Measurements from ENCODE around the gene CRADD.
A peak's percentile ranks its signal among the peaks of the same experiment; 100 is the strongest.

CRADD gene

DNA sequence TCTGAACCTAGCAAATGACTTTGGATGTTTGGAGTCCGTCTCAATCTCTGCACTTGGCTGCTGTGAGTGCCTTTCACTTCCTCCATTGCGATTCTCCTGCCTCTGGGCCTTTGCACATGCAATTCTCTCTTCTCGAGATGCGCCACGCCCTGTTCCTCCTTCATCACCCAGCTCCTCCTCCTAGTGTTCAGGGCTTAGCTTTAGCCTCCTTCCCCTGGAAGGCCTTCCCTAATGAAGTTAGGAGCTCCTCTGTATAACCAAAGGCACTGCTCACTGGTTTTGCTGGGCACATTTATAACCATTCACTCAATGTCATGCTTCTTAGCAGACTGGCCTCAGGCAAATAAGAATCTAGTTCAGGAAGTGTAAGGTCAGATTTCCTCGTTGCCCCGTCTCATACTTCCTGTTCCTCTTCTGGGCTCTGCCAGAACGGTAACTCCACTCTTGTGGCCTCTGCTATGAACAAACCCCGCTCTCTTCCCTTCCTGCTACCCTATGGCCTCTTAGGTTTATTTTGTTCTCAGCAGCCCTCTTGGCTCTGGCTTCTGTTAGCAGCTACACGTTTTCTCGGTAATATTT lies 171.4 kb downstream of the CRADD start:
- Histone ChIP-seq H3K27ac (0 out of 2 replicates have a peak overlapping the region, but pooled peaks have one; percentile 26), H3K36me3 (ENCODE audit: insufficient read depth, low read length) (no peaks in the 10 kb centered on the region), H3K4me3 (no peak overlapping the region), H3K9ac (ENCODE audit: insufficient read length) (no peak overlapping the region), H3K9me3 (ENCODE audit: low read depth, low read length) (no peaks in the 10 kb centered on the region)
- TF ChIP-seq POLR2AphosphoS5 (IDR thresholded peaks at IDR 0.05; ENCODE audit: borderline replicate concordance, low read depth, low read length), result no peak
- TF ChIP-seq FOXP2 (optimal IDR thresholded peaks at IDR 0.05; ENCODE audit: control extremely low read depth, extremely low read length, insufficient read depth), result no peak
- no peak for TF ChIP-seq EZH2 (IDR thresholded peaks at IDR 0.05)
- DNase-seq (ENCODE audit: low read depth, low spot score), result peak; percentile 28

DNA sequence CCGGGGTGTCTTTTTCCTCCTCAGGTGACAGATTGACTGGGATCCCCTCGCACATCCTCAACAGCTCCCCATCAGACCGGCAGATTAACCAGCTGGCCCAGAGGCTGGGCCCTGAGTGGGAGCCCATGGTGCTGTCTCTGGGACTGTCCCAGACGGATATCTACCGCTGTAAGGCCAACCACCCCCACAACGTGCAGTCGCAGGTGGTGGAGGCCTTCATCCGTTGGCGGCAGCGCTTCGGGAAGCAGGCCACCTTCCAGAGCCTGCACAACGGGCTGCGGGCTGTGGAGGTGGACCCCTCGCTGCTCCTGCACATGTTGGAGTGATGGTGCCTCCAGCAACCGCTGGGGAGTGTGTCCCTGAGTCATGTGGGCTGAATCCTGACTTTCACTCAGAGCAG lies 172.8 kb downstream of the CRADD start:
- no peak overlapping the region for H3K4me3 ChIP-seq
- no peaks in the 10 kb centered on the region for H3K9me3 ChIP-seq (ENCODE audit: low read depth, low read length)
- H3K36me3 ChIP-seq (ENCODE audit: insufficient read depth, low read length), result no peaks in the 10 kb centered on the region
- no peak overlapping the region for H3K9ac ChIP-seq (ENCODE audit: insufficient read length)
- H3K27ac ChIP-seq, result no peak overlapping the region
- TF ChIP-seq FOXP2 (optimal IDR thresholded peaks at IDR 0.05; ENCODE audit: control extremely low read depth, extremely low read length, insufficient read depth), result no peak
- no peak for TF ChIP-seq EZH2 (IDR thresholded peaks at IDR 0.05)
- no peak for TF ChIP-seq POLR2AphosphoS5 (IDR thresholded peaks at IDR 0.05; ENCODE audit: borderline replicate concordance, low read depth, low read length)
- DNase-seq (ENCODE audit: low read depth, low spot score), result no peak

DNA sequence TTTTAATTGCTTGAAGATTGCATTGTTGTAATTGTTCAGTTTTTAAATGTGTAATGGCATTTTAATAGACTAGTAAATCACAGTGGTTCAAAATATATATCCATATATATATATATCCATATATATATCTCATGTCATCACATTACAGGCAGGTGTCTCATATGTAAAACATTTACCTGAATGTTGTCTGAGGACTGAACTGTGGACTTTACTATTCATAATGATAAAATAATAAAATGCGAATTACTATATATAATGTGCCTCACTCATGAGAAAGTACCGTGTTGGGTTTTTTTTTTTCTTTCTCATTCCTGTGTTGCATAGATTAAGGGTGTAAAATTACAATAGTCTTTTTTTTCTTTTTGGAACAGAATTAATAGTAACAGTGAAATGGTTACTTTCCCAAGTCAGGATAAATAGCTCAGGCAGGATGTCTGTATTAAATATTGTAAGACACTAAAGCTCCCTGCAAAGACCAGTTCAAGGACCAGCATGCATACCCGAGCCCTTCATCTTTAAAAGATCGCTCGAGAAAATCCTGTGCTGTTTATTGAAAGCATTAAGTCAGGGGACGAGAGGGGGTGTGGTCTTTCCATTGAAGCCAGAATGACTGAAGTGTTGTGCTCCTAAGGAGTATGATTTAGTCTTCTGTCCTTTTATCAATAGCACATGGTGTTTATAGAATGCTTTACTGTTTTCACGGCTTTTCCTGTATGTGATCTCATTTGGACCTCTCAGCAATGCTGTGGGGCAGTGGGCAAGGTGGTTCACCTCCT lies 173.5 kb downstream of the CRADD start:
- Histone ChIP-seq H3K27ac (no peak overlapping the region), H3K9me3 (ENCODE audit: low read depth, low read length) (no peaks in the 10 kb centered on the region), H3K4me3 (no peak overlapping the region), H3K36me3 (ENCODE audit: insufficient read depth, low read length) (no peaks in the 10 kb centered on the region), H3K9ac (ENCODE audit: insufficient read length) (no peak overlapping the region)
- no peak for TF ChIP-seq POLR2AphosphoS5 (IDR thresholded peaks at IDR 0.05; ENCODE audit: borderline replicate concordance, low read depth, low read length)
- TF ChIP-seq FOXP2 (optimal IDR thresholded peaks at IDR 0.05; ENCODE audit: control extremely low read depth, extremely low read length, insufficient read depth), result no peak
- TF ChIP-seq EZH2 (IDR thresholded peaks at IDR 0.05), result no peak
- no peak for DNase-seq (ENCODE audit: low read depth, low spot score)

DNA sequence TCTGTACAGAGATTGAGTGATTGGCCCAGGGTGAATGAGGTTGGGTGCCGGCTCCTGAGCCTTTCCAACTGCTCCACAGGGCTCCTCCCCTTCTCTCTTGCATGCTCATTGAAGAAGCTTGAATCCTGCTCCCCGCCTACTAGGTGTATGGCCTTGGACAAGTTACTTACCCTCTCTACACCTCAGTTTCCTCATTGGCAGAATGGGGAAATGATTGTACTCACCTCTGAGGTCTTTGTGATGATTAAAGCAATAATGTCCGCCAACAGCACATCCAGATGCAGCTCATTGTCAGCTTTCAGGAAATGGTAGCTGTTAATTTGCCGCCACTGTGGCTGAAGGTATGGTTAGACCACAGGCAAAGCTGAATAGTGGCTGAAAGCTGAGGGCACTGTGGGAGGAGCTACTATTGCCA lies 174.1 kb downstream of the CRADD start:
- Histone ChIP-seq H3K9me3 (ENCODE audit: low read depth, low read length) (no peaks in the 10 kb centered on the region), H3K36me3 (ENCODE audit: insufficient read depth, low read length) (no peaks in the 10 kb centered on the region), H3K9ac (ENCODE audit: insufficient read length) (no peak overlapping the region), H3K4me3 (no peak overlapping the region), H3K27ac (no peak overlapping the region)
- no peak for DNase-seq (ENCODE audit: low read depth, low spot score)
- TF ChIP-seq FOXP2 (optimal IDR thresholded peaks at IDR 0.05; ENCODE audit: control extremely low read depth, extremely low read length, insufficient read depth) (no peak), POLR2AphosphoS5 (IDR thresholded peaks at IDR 0.05; ENCODE audit: borderline replicate concordance, low read depth, low read length) (no peak), EZH2 (IDR thresholded peaks at IDR 0.05) (no peak)

- Histone ChIP-seq H3K9ac (ENCODE audit: insufficient read length) (no peak overlapping the region), H3K9me3 (ENCODE audit: low read depth, low read length) (no peaks in the 10 kb centered on the region), H3K27ac (no peak overlapping the region), H3K36me3 (ENCODE audit: insufficient read depth, low read length) (no peaks in the 10 kb centered on the region), H3K4me3 (no peak overlapping the region)
- DNase-seq (ENCODE audit: low read depth, low spot score), result no peak
- TF ChIP-seq POLR2AphosphoS5 (IDR thresholded peaks at IDR 0.05; ENCODE audit: borderline replicate concordance, low read depth, low read length) (no peak), FOXP2 (optimal IDR thresholded peaks at IDR 0.05; ENCODE audit: control extremely low read depth, extremely low read length, insufficient read depth) (no peak)
These were observed 175.0 kb downstream of the CRADD start for GRCh38 chr12:93852173-93852591.

DNA sequence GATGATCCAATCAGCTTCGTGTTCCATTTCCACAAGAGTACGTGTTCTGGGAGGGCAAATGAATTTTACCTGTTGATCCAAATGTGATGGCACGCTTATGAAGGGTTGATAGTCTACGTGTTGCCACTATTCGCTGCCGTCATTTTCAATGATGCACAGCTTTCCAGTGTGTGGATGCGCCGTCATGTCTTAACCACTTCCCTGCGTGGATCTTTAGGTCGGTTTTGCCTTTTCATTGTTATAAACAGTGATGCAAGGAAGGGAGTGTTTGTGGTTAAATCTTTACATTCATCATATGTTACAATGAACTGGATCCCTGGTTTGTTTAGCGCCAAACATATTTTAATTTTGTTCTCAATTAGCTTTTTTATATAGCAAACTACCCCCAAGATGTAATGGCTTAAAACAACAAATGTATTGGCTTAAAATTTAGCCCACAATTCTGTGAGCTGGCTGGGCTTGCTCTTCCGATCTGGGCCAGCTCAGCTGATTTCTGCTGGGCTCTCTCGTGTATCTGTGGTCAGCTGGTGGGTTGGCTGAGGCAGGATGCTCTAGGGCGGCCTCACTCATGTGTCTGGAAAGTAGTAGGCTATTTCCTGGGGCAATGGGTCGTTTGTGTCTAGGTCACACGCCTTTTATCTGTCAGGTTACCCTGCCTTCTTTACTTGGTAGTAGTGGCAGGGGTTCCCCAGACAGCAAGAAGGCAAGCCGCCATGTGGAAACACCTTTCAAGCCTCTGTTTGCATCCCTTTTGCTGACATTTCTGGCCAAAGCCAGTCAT lies 176.7 kb downstream of the CRADD start:
- H3K9ac ChIP-seq (ENCODE audit: insufficient read length), result no peak overlapping the region
- TF ChIP-seq POLR2AphosphoS5 (IDR thresholded peaks at IDR 0.05; ENCODE audit: borderline replicate concordance, low read depth, low read length) (no peak), EZH2 (IDR thresholded peaks at IDR 0.05) (no peak), FOXP2 (optimal IDR thresholded peaks at IDR 0.05; ENCODE audit: control extremely low read depth, extremely low read length, insufficient read depth) (no peak)
- H3K27ac ChIP-seq, result no peak overlapping the region
- no peak overlapping the region for H3K4me3 ChIP-seq
- H3K9me3 ChIP-seq (ENCODE audit: low read depth, low read length), result no peaks in the 10 kb centered on the region
- no peaks in the 10 kb centered on the region for H3K36me3 ChIP-seq (ENCODE audit: insufficient read depth, low read length)
- DNase-seq (ENCODE audit: low read depth, low spot score), result no peak

GRCh38 chr12:93855261-93855660 lies 178.1 kb downstream of the CRADD start:
- H3K9ac ChIP-seq (ENCODE audit: insufficient read length), result no peak overlapping the region
- H3K27ac ChIP-seq, result no peak overlapping the region
- no peak overlapping the region for H3K4me3 ChIP-seq
- no peaks in the 10 kb centered on the region for H3K9me3 ChIP-seq (ENCODE audit: low read depth, low read length)
- TF ChIP-seq POLR2AphosphoS5 (IDR thresholded peaks at IDR 0.05; ENCODE audit: borderline replicate concordance, low read depth, low read length), result no peak
- no peak for TF ChIP-seq FOXP2 (optimal IDR thresholded peaks at IDR 0.05; ENCODE audit: control extremely low read depth, extremely low read length, insufficient read depth)
- TF ChIP-seq EZH2 (IDR thresholded peaks at IDR 0.05), result no peak
- no peak for DNase-seq (ENCODE audit: low read depth, low spot score)
- no peaks in the 10 kb centered on the region for H3K36me3 ChIP-seq (ENCODE audit: insufficient read depth, low read length)

DNA sequence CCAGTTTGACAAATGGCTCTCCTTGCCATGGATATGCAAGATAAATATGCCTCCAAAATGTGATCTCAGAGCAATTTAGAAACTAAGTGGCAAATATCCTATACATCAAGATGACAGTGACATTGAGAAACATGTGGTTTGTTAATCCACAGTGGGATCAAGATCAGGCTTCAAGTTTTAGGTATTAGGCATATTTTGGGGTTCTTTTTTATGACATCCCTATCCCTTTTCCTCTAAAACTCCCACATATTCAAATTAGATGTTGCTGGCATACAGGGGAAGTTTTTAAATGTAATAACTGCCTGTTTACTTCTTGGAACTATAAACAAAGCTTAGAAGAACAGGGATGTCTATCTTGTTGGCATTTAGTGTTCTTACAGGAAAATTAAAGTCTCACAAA lies 179.4 kb downstream of the CRADD start:
- TF ChIP-seq EZH2 (IDR thresholded peaks at IDR 0.05) (no peak), POLR2AphosphoS5 (IDR thresholded peaks at IDR 0.05; ENCODE audit: borderline replicate concordance, low read depth, low read length) (no peak), FOXP2 (optimal IDR thresholded peaks at IDR 0.05; ENCODE audit: control extremely low read depth, extremely low read length, insufficient read depth) (no peak)
- H3K9me3 ChIP-seq (ENCODE audit: low read depth, low read length), result no peaks in the 10 kb centered on the region
- H3K27ac ChIP-seq, result no peak overlapping the region
- DNase-seq (ENCODE audit: low read depth, low spot score), result no peak
- H3K4me3 ChIP-seq, result no peak overlapping the region
- no peak overlapping the region for H3K9ac ChIP-seq (ENCODE audit: insufficient read length)
- H3K36me3 ChIP-seq (ENCODE audit: insufficient read depth, low read length), result no peaks in the 10 kb centered on the region
